ENCODE results near the gene ADAM19.

GRCh38 chr5:157555037-157555640, 20.4 kb downstream of the ADAM19 start:
- TF ChIP-seq RAD21 (conservative IDR thresholded peaks at IDR 0.05): no peak
- TF ChIP-seq MXI1 (conservative IDR thresholded peaks at IDR 0.05; ENCODE audit: poor library complexity, severe bottlenecking): no peak
- no peak for TF ChIP-seq EZH2 (IDR thresholded peaks at IDR 0.05; ENCODE audit: borderline replicate concordance, insufficient read depth, low read length, poor library complexity, severe bottlenecking)
- no peak for TF ChIP-seq CTCF (IDR thresholded peaks at IDR 0.05; ENCODE audit: poor library complexity, severe bottlenecking)
- no peak for TF ChIP-seq SMC3 (conservative IDR thresholded peaks at IDR 0.05; ENCODE audit: poor library complexity)
- no peak for TF ChIP-seq TAF1 (IDR thresholded peaks at IDR 0.05; ENCODE audit: low read depth)
